ENCODE measurements around the gene RNF126.

DNA sequence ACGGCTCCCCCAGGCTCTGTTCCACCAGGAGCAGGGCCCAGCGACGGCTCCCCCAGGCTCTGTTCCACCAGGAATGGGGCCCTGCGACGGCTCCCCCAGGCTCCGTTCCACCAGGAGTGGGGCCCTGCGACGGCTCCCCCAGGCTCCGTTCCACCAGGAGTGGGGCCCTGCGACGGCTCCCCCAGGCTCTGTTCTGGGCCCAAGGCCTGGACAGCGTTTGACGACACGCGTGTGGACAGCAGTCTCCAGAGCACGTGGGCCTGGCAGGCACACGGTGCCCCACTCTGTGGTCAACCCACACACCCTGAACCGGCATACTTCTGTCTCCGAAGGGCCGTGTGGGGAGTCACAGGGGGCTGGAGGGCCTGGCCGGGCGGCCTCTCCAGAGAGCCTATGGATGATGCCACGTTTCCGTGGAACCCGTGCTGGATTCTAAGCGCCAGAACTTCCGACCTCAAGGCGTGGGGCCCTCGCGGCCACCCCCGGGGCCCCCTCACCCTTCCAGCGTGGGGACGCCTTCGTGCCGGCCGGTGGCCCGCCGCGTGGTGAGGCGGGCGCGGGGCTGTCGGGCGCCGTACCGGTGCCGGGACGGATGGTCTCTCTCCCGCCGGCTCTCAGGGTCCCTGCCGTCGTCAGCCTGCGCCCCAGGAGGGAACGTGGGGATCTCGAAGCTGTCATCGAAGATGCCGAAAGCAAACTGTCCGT, 11.7 kb downstream of the RNF126 start:
- TF ChIP-seq CTCF (IDR thresholded peaks at IDR 0.05; ENCODE audit: insufficient read depth, low read length): no peak
- TF ChIP-seq GABPA (IDR thresholded peaks at IDR 0.05; ENCODE audit: low read depth): no peak
- TF ChIP-seq POLR2AphosphoS5 (IDR thresholded peaks at IDR 0.05; ENCODE audit: low read depth): no peak
- TF ChIP-seq, protein P1, sequence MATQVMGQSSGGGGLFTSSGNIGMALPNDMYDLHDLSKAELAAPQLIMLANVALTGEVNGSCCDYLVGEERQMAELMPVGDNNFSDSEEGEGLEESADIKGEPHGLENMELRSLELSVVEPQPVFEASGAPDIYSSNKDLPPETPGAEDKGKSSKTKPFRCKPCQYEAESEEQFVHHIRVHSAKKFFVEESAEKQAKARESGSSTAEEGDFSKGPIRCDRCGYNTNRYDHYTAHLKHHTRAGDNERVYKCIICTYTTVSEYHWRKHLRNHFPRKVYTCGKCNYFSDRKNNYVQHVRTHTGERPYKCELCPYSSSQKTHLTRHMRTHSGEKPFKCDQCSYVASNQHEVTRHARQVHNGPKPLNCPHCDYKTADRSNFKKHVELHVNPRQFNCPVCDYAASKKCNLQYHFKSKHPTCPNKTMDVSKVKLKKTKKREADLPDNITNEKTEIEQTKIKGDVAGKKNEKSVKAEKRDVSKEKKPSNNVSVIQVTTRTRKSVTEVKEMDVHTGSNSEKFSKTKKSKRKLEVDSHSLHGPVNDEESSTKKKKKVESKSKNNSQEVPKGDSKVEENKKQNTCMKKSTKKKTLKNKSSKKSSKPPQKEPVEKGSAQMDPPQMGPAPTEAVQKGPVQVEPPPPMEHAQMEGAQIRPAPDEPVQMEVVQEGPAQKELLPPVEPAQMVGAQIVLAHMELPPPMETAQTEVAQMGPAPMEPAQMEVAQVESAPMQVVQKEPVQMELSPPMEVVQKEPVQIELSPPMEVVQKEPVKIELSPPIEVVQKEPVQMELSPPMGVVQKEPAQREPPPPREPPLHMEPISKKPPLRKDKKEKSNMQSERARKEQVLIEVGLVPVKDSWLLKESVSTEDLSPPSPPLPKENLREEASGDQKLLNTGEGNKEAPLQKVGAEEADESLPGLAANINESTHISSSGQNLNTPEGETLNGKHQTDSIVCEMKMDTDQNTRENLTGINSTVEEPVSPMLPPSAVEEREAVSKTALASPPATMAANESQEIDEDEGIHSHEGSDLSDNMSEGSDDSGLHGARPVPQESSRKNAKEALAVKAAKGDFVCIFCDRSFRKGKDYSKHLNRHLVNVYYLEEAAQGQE (IDR thresholded peaks at IDR 0.05; ENCODE audit: insufficient replicate concordance, low read depth): no peak
- no peak for TF ChIP-seq SPI1 (IDR thresholded peaks at IDR 0.05; ENCODE audit: borderline replicate concordance, low read depth)

Measured in HL-60 (cell line).